H9 (cell line): ENCODE data around the gene SCUBE2. TPM values are rescaled to one million over a fixed set of nuclear protein-coding genes. Genes with fewer than 3 reads are reported as not detected.

Source experiments
- DNase-seq: peaks from one replicate; pipeline ENCODE4 v3.0.0-alpha.2; 2017
- H2AFZ ChIP-seq: one replicate; pipeline ENCODE4 v1.6.1; 2013; ENCODE audit warnings: mild to moderate bottlenecking, low read length, control low read depth, moderate library complexity
- H2AK5ac ChIP-seq: 2 replicates; pipeline ENCODE4 v1.6.1; 2013; ENCODE audit warnings: low read length, control low read depth, mixed read lengths; ENCODE audit not compliant: insufficient read length
- H2BK120ac ChIP-seq: one replicate; pipeline ENCODE4 v1.6.1; 2013; ENCODE audit warnings: low read depth, mild to moderate bottlenecking, low read length, control low read depth, inconsistent platforms; ENCODE audit not compliant: poor library complexity, severe bottlenecking
- H2BK12ac ChIP-seq: 2 replicates; pipeline ENCODE4 v1.6.1; 2013; ENCODE audit warnings: low read length, control low read depth, mixed read lengths, low read depth; ENCODE audit not compliant: insufficient read length
- H2BK15ac ChIP-seq: 2 replicates; pipeline ENCODE4 v1.6.1; 2013; ENCODE audit warnings: low read depth, low read length, control low read depth
- H2BK20ac ChIP-seq: one replicate; pipeline ENCODE4 v1.6.1; 2013; ENCODE audit warnings: low read depth, mild to moderate bottlenecking, low read length, control low read depth, inconsistent platforms; ENCODE audit not compliant: poor library complexity, severe bottlenecking
- H2BK5ac ChIP-seq: 2 replicates; pipeline ENCODE4 v1.6.1; 2013; ENCODE audit warnings: low read length, control low read depth, mixed read lengths; ENCODE audit not compliant: insufficient read length
- H3K14ac ChIP-seq: 2 replicates; pipeline ENCODE4 v1.6.1; 2013; ENCODE audit warnings: low read length, control low read depth; ENCODE audit not compliant: insufficient read depth
- H3K18ac ChIP-seq: 2 replicates; pipeline ENCODE4 v1.6.1; 2013; ENCODE audit warnings: low read depth, mild to moderate bottlenecking, mixed read lengths, low read length, control low read depth; ENCODE audit not compliant: insufficient read length
- H3K23ac ChIP-seq: 2 replicates; pipeline ENCODE4 v1.6.1; 2013; ENCODE audit warnings: low read length, control low read depth, mixed read lengths, low read depth; ENCODE audit not compliant: insufficient read length
- H3K23me2 ChIP-seq: 2 replicates; pipeline ENCODE4 v1.6.1; 2013; ENCODE audit warnings: low read depth, mild to moderate bottlenecking, mixed read lengths, low read length, control low read depth; ENCODE audit not compliant: insufficient read length, poor library complexity, severe bottlenecking
- H3K27ac ChIP-seq: 2 replicates; pipeline ENCODE4 v1.5.1; 2013; ENCODE audit warnings: low read length, control low read depth, mixed read lengths, low read depth; ENCODE audit not compliant: insufficient read length
- H3K27me3 ChIP-seq: 2 replicates; pipeline ENCODE4 v1.6.1; 2013; ENCODE audit warnings: low read length, control low read depth, inconsistent platforms; ENCODE audit not compliant: insufficient read depth
- H3K4ac ChIP-seq: 2 replicates; pipeline ENCODE4 v1.6.1; 2013; ENCODE audit warnings: low read depth, mild to moderate bottlenecking, control low read depth, inconsistent platforms, low read length, moderate library complexity
- H3K4me1 ChIP-seq: 2 replicates; pipeline ENCODE4 v1.6.1; 2013; ENCODE audit warnings: low read length, control low read depth, inconsistent platforms; ENCODE audit not compliant: insufficient read depth
- H3K4me2 ChIP-seq: 2 replicates; pipeline ENCODE4 v1.6.1; 2013; ENCODE audit warnings: low read length, control low read depth, mixed read lengths; ENCODE audit not compliant: insufficient read length, insufficient read depth
- H3K56ac ChIP-seq: 2 replicates; pipeline ENCODE4 v1.6.1; 2013; ENCODE audit warnings: low read depth, mild to moderate bottlenecking, mixed read lengths, low read length, control low read depth; ENCODE audit not compliant: insufficient read length
- H3K79me1 ChIP-seq: 2 replicates; pipeline ENCODE4 v1.6.1; 2013; ENCODE audit warnings: low read depth, mild to moderate bottlenecking, moderate library complexity, low read length, control low read depth, inconsistent platforms; ENCODE audit not compliant: insufficient read depth, poor library complexity, severe bottlenecking
- H3K79me2 ChIP-seq: 2 replicates; pipeline ENCODE4 v1.6.1; 2013; ENCODE audit warnings: low read length, control low read depth, inconsistent platforms; ENCODE audit not compliant: insufficient read depth
- H3K9ac ChIP-seq: 2 replicates; pipeline ENCODE4 v1.6.1; 2013; ENCODE audit warnings: low read length, control low read depth, mixed read lengths; ENCODE audit not compliant: insufficient read length; ENCODE audit errors: extremely low read depth
- H3K9me3 ChIP-seq: one replicate; pipeline ENCODE4 v1.6.1; 2013; ENCODE audit warnings: low read depth, low read length, inconsistent platforms; ENCODE audit not compliant: control insufficient read depth
- H3T11ph ChIP-seq: one replicate; pipeline ENCODE4 v1.6.1; 2013; ENCODE audit warnings: mild to moderate bottlenecking, low read length, control low read depth, inconsistent platforms
- H4K20me1 ChIP-seq: one replicate; pipeline ENCODE4 v1.6.1; 2013; ENCODE audit not compliant: control insufficient read depth, insufficient read length, insufficient read depth
- H4K5ac ChIP-seq: 2 replicates; pipeline ENCODE4 v1.6.1; 2013; ENCODE audit warnings: low read depth, mild to moderate bottlenecking, mixed read lengths, low read length, control low read depth; ENCODE audit not compliant: insufficient read length
- H4K8ac ChIP-seq: replicated peaks from 2 replicates; pipeline ENCODE4 v1.6.1; 2013; ENCODE audit warnings: low read length, control low read depth, mixed read lengths, low read depth; ENCODE audit not compliant: insufficient read length
- H4K91ac ChIP-seq: 2 replicates; pipeline ENCODE4 v1.6.1; 2013; ENCODE audit warnings: low read depth, mild to moderate bottlenecking, moderate library complexity, mixed read lengths, low read length, control low read depth; ENCODE audit not compliant: insufficient read length
- H3K27ac Mint-ChIP-seq, 3 experiments: 2 replicates in 2 of 3; 3 replicates in 1 of 3; pipeline ENCODE4 v1.8.0; 2020 to 2021; ENCODE audit warnings: mixed read lengths in 3 of 3, mild to moderate bottlenecking in 1 of 3, moderate library complexity in 1 of 3
- H3K27me3 Mint-ChIP-seq: 2 replicates; pipeline ENCODE4 v1.8.0; 2021; ENCODE audit warnings: low read depth, mild to moderate bottlenecking, moderate library complexity, mixed read lengths
- H3K36me3 Mint-ChIP-seq, 3 experiments: 2 replicates in 2 of 3; 3 replicates in 1 of 3; pipeline ENCODE4 v1.8.0; 2020 to 2021; ENCODE audit warnings: low read depth in 3 of 3, mixed read lengths in 3 of 3; ENCODE audit not compliant: insufficient read depth in 1 of 3
- H3K4me1 Mint-ChIP-seq, 2 experiments: 2 replicates each; pipeline ENCODE4 v1.8.0; 2020; ENCODE audit warnings: mixed read lengths in 2 of 2
- H3K4me3 Mint-ChIP-seq, 2 experiments: 2 replicates in 1 of 2; 3 replicates in 1 of 2; pipeline ENCODE4 v1.8.0; 2020 to 2021; ENCODE audit warnings: mild to moderate bottlenecking in 2 of 2, mixed read lengths in 2 of 2, moderate library complexity in 1 of 2
- H3K9me3 Mint-ChIP-seq, 2 experiments: 2 replicates in 1 of 2; 3 replicates in 1 of 2; pipeline ENCODE4 v1.8.0; 2020; ENCODE audit warnings: mild to moderate bottlenecking in 2 of 2, mixed read lengths in 2 of 2, moderate library complexity in 1 of 2
- WGBS: extraction: QIAGEN DNeasy Blood & Tissue Kit; methylation state at CpG from one replicate; pipeline ENCODE4 v1.1.7; 2013; ENCODE audit warnings: missing lambda C conversion rate, low lambda C conversion rate, mixed read lengths; ENCODE audit not compliant: insufficient read length; ENCODE audit errors: extremely low coverage; 5-methylcytosine and 5-hydroxymethylcytosine counted together
- total RNA-seq: library from RNA; stranded (reverse); gene quantifications from 2 replicates; pipeline ENCODE4 v1.2.1, GENCODE V29; 2021
- TF ChIP-seq, protein P1 (sequence below): fragments of 200-600 bp; sonication (generic); conservative IDR thresholded peaks from 3 replicates; pipeline ENCODE4 v1.8.0; 2021; ENCODE audit warnings: antibody characterized with exemption, mild to moderate bottlenecking

The SCUBE2 gene
- total RNA-seq, 1 experiment from 2014 or later: 1.6 TPM

DNA sequence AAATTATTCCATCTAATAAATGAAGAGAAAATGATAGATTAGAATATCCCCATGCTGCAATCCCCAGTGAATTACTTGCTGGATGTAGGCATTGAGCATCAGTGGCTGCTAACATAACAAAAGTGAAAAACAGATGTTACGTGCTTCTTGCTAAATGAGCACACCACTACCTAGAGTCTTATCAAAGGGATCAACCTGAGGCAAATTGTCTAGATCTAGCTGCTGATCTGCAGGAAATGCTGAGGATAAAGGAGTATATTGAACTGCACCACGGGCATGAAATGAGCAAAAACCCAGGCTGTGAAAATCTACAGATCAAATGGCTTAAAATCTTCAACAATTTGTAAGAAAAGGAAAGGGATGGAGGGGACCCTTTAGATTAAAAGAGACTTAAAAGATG is 45.3 kb upstream of the SCUBE2 start:
- no peak overlapping the region for H2AFZ ChIP-seq
- H3K23ac ChIP-seq: no peak overlapping the region
- no peak overlapping the region for H3K4me3 Mint-ChIP-seq
- no CpG with 5 or more reads among the region's 2 CpGs for WGBS
- H3K14ac ChIP-seq: no peak overlapping the region
- no peaks in the 10 kb centered on the region; the same call in 1 of the 2 replicates for H3K4me1 ChIP-seq
- no peak overlapping the region for H3T11ph ChIP-seq
- no peak overlapping the region for H3K27ac Mint-ChIP-seq
- H3K4me2 ChIP-seq: no peak overlapping the region
- peaks cover 0 to 37% (median 33%) of the 10 kb centered on the region in 3 experiments; a peak in 6 of 7 replicates for H3K36me3 Mint-ChIP-seq
- no peaks in the 10 kb centered on the region for H3K79me2 ChIP-seq
- no peak overlapping the region for H2BK20ac ChIP-seq
- H4K8ac ChIP-seq: no peak overlapping the region
- no peaks in the 10 kb centered on the region for H3K27me3 ChIP-seq
- no peak overlapping the region for H3K56ac ChIP-seq
- H3K27me3 Mint-ChIP-seq: no peaks in the 10 kb centered on the region
- H2BK12ac ChIP-seq: no peak overlapping the region
- no peaks in the 10 kb centered on the region for H3K23me2 ChIP-seq
- H4K91ac ChIP-seq: no peak overlapping the region
- TF ChIP-seq, protein P1, sequence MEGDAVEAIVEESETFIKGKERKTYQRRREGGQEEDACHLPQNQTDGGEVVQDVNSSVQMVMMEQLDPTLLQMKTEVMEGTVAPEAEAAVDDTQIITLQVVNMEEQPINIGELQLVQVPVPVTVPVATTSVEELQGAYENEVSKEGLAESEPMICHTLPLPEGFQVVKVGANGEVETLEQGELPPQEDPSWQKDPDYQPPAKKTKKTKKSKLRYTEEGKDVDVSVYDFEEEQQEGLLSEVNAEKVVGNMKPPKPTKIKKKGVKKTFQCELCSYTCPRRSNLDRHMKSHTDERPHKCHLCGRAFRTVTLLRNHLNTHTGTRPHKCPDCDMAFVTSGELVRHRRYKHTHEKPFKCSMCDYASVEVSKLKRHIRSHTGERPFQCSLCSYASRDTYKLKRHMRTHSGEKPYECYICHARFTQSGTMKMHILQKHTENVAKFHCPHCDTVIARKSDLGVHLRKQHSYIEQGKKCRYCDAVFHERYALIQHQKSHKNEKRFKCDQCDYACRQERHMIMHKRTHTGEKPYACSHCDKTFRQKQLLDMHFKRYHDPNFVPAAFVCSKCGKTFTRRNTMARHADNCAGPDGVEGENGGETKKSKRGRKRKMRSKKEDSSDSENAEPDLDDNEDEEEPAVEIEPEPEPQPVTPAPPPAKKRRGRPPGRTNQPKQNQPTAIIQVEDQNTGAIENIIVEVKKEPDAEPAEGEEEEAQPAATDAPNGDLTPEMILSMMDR: no peak
- H3K9ac ChIP-seq: no peak overlapping the region
- no peak overlapping the region for H4K5ac ChIP-seq
- H3K9me3 Mint-ChIP-seq: no peaks in the 10 kb centered on the region
- no peak overlapping the region for H3K27ac ChIP-seq
- H3K4me1 Mint-ChIP-seq: peaks cover 18 to 19% of the 10 kb centered on the region in 2 experiments
- H3K9me3 ChIP-seq: no peaks in the 10 kb centered on the region
- H3K4ac ChIP-seq: no peak overlapping the region
- no peaks in the 10 kb centered on the region for H3K79me1 ChIP-seq
- H3K18ac ChIP-seq: no peak overlapping the region
- H4K20me1 ChIP-seq: no peaks in the 10 kb centered on the region
- H2BK15ac ChIP-seq: no peak overlapping the region
- no peak overlapping the region for H2BK120ac ChIP-seq
- H2BK5ac ChIP-seq: no peak overlapping the region
- no peak overlapping the region for H2AK5ac ChIP-seq
- DNase-seq: no peak
